ENCODE results near the gene SMAD6. TPM values are rescaled to one million over a fixed set of nuclear protein-coding genes. Genes with fewer than 3 reads are reported as not detected.

SMAD6 gene
- total and polyA plus RNA-seq, 2 experiments from 2014 or later = 3.6 to 32.9 TPM

DNA sequence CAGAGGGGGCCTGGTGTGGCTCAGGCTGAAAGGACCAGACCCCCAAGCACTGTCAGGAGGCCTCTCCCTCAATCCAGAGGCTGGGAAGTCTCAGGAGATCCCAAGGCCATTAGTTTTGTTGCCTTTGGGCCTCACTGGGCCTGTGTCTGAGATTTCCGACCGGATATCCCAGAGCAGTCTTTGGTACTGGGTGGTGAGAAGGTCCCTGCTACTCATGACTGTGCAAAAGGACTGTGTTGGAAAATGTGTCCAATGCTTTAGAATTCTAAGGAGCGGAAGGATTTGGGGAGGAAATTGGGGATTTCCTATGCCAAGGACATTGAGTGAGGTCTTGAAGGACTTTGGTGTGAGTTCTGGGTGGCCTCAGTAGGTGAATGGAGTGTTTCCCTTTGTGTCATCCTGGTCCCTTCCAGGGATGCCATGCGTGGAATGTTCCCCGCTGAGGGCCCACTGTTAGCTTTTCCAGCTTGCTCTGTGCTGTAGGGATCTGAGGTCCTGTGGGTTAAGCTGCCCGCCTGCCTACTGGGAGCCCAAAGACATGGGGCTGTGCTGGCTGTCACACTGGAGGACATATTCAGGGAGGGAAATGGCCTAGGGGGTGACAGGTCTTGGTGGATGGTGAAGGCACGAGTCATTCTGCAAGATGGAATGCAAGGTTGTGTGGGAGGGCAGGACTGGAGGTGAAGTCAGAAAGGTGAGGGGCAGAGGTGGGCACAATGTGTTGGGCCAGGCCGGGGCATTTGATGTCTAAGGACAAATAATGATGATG is 16.4 kb downstream of the SMAD6 start:
- H3F3A ChIP-seq (ENCODE audit: insufficient read depth) = peaks cover 56% of the 10 kb centered on the region
- no peaks in the 10 kb centered on the region for H3K9me3 ChIP-seq (ENCODE audit: low read depth)
- in situ Hi-C loops (cut with MboI) = loop anchor here (10.0 kb wide), 1 partner anchor 126 kb away; no protein-coding TSS in a partner anchor
- peaks cover 53% of the 10 kb centered on the region for H3K4me1 ChIP-seq (ENCODE audit: insufficient read depth)
- no peak overlapping the region for H2AFZ ChIP-seq
- H4K20me1 ChIP-seq (ENCODE audit: insufficient read depth) = no peaks in the 10 kb centered on the region
- H3K27me3 ChIP-seq (replicated peaks; ENCODE audit: insufficient read depth) = no peaks in the 10 kb centered on the region
- peaks cover 96% of the 10 kb centered on the region for H3K79me2 ChIP-seq (ENCODE audit: insufficient read depth)
- no peak overlapping the region for H3K9ac ChIP-seq
- peak overlapping the region; percentile 85; the same call in 1 of the 2 replicates for H3K27ac ChIP-seq
- 93% methylated on average over 8 of the region's 8 CpGs for WGBS, 2 experiments (ENCODE audit: low coverage in 1 of 2, low lambda C conversion rate in 2 of 2, missing lambda C conversion rate in 2 of 2)
- H3K36me3 ChIP-seq (ENCODE audit: low read depth) = peaks cover 5% of the 10 kb centered on the region; the same call in 1 of the 2 replicates
- H3K4me2 ChIP-seq (ENCODE audit: unreplicated experiment) = no peak overlapping the region
- H3K9me2 ChIP-seq (ENCODE audit: insufficient read depth) = no peaks in the 10 kb centered on the region
- no peak for DNase-seq
- no peak overlapping the region for H3K4me3 ChIP-seq
- TF ChIP-seq EZH2phosphoT487 (IDR thresholded peaks at IDR 0.05; ENCODE audit: insufficient read depth, low read depth) (no peak), EZH2 (IDR thresholded peaks at IDR 0.05; ENCODE audit: insufficient read depth, poor library complexity, severe bottlenecking) (no peak)

- peaks cover 97% of the 10 kb centered on the region for H3K79me2 ChIP-seq (ENCODE audit: insufficient read depth)
- no peak overlapping the region for H2AFZ ChIP-seq
- peaks cover 51% of the 10 kb centered on the region for H3K4me1 ChIP-seq (ENCODE audit: insufficient read depth)
- H3K4me3 ChIP-seq = no peak overlapping the region
- peak overlapping the region; percentile 85 for H3K27ac ChIP-seq
- peak overlapping the region; percentile 62 for H3K9ac ChIP-seq
- in situ Hi-C loops (cut with MboI) = loop anchor here (10.0 kb wide), 1 partner anchor 125 kb away; no protein-coding TSS in a partner anchor
- H3K27me3 ChIP-seq (replicated peaks; ENCODE audit: insufficient read depth) = no peaks in the 10 kb centered on the region
- no peaks in the 10 kb centered on the region for H3K9me2 ChIP-seq (ENCODE audit: insufficient read depth)
- H3K4me2 ChIP-seq (ENCODE audit: unreplicated experiment) = no peak overlapping the region
- 79 to 83% methylated on average over 8 to 10 of the region's 10 CpGs for WGBS, 2 experiments (ENCODE audit: low coverage in 1 of 2, low lambda C conversion rate in 2 of 2, missing lambda C conversion rate in 2 of 2)
- H3K36me3 ChIP-seq (ENCODE audit: low read depth) = peaks cover 5% of the 10 kb centered on the region; the same call in 1 of the 2 replicates
- H3K9me3 ChIP-seq (ENCODE audit: low read depth) = no peaks in the 10 kb centered on the region
- H3F3A ChIP-seq (ENCODE audit: insufficient read depth) = peaks cover 50% of the 10 kb centered on the region
- DNase-seq = no peak
- TF ChIP-seq EZH2 (IDR thresholded peaks at IDR 0.05; ENCODE audit: insufficient read depth, poor library complexity, severe bottlenecking) (no peak), EZH2phosphoT487 (IDR thresholded peaks at IDR 0.05; ENCODE audit: insufficient read depth, low read depth) (no peak)
- H4K20me1 ChIP-seq (ENCODE audit: insufficient read depth) = no peaks in the 10 kb centered on the region
Observed at GRCh38 chr15:66719471-66719870, 17.4 kb downstream of the SMAD6 start.

GRCh38 chr15:66720206-66721010 is 18.4 kb downstream of the SMAD6 start:
- DNase-seq = peak; percentile 97
- H3K27me3 ChIP-seq (replicated peaks; ENCODE audit: insufficient read depth) = no peaks in the 10 kb centered on the region
- H3K36me3 ChIP-seq (ENCODE audit: low read depth) = peaks cover 5% of the 10 kb centered on the region; the same call in 1 of the 2 replicates
- H3K79me2 ChIP-seq (ENCODE audit: insufficient read depth) = peaks cover 97% of the 10 kb centered on the region
- peak overlapping the region; percentile 62 for H3K9ac ChIP-seq
- no peaks in the 10 kb centered on the region for H3K9me2 ChIP-seq (ENCODE audit: insufficient read depth)
- peaks cover 42% of the 10 kb centered on the region for H3K4me1 ChIP-seq (ENCODE audit: insufficient read depth)
- no peaks in the 10 kb centered on the region for H4K20me1 ChIP-seq (ENCODE audit: insufficient read depth)
- H3K9me3 ChIP-seq (ENCODE audit: low read depth) = no peaks in the 10 kb centered on the region
- peaks cover 50% of the 10 kb centered on the region for H3F3A ChIP-seq (ENCODE audit: insufficient read depth)
- H2AFZ ChIP-seq = no peak overlapping the region
- no peak for TF ChIP-seq EZH2phosphoT487 (IDR thresholded peaks at IDR 0.05; ENCODE audit: insufficient read depth, low read depth)
- 24 to 28% methylated on average over 9 of the region's 9 CpGs for WGBS, 2 experiments (ENCODE audit: low coverage in 1 of 2, low lambda C conversion rate in 2 of 2, missing lambda C conversion rate in 2 of 2)
- no peak overlapping the region for H3K4me3 ChIP-seq
- peak overlapping the region; percentile 85 for H3K27ac ChIP-seq
- in situ Hi-C loops (cut with MboI) = no loop called here
- peak overlapping the region; percentile 44 for H3K4me2 ChIP-seq (ENCODE audit: unreplicated experiment)

GRCh38 chr15:66721020-66721419 is 19.0 kb downstream of the SMAD6 start:
- H3K79me2 ChIP-seq (ENCODE audit: insufficient read depth) = peaks cover 97% of the 10 kb centered on the region
- peak overlapping the region; percentile 85 for H3K27ac ChIP-seq
- WGBS, 2 experiments (ENCODE audit: low coverage in 1 of 2, low lambda C conversion rate in 2 of 2, missing lambda C conversion rate in 2 of 2) = 64 to 65% methylated on average over 8 of the region's 8 CpGs

More at GRCh38 chr15:66721020-66721419, 19.0 kb downstream of the SMAD6 start:
- in situ Hi-C loops (cut with MboI) = no loop called here
- Histone ChIP-seq H3K36me3 (ENCODE audit: low read depth) (0 out of 2 replicates have a peak, but pooled peaks cover 5% of the 10 kb centered on the region), H3K9me3 (ENCODE audit: low read depth) (no peaks in the 10 kb centered on the region), H3K4me1 (ENCODE audit: insufficient read depth) (peaks cover 39% of the 10 kb centered on the region), H3K4me2 (ENCODE audit: unreplicated experiment) (no peak overlapping the region), H2AFZ (no peak overlapping the region), H3K9ac (peak overlapping the region; percentile 36; the same call in 1 of the 2 replicates), H3K27me3 (replicated peaks; ENCODE audit: insufficient read depth) (no peaks in the 10 kb centered on the region), H3K4me3 (no peak overlapping the region), H3K9me2 (ENCODE audit: insufficient read depth) (no peaks in the 10 kb centered on the region), H3F3A (ENCODE audit: insufficient read depth) (peaks cover 47% of the 10 kb centered on the region), H4K20me1 (ENCODE audit: insufficient read depth) (no peaks in the 10 kb centered on the region)
- no peak for TF ChIP-seq EZH2 (IDR thresholded peaks at IDR 0.05; ENCODE audit: insufficient read depth, poor library complexity, severe bottlenecking)
- no peak for TF ChIP-seq EZH2phosphoT487 (IDR thresholded peaks at IDR 0.05; ENCODE audit: insufficient read depth, low read depth)
- DNase-seq = no peak
